ENCODE data around the gene ALK. TPM values are rescaled to one million over a fixed set of nuclear protein-coding genes. Genes with fewer than 3 reads are reported as not detected.

The ALK gene
- total RNA-seq, 6 donors from 2014 or later, result 0.17 to 2.1 (median 0.35) TPM

DNA sequence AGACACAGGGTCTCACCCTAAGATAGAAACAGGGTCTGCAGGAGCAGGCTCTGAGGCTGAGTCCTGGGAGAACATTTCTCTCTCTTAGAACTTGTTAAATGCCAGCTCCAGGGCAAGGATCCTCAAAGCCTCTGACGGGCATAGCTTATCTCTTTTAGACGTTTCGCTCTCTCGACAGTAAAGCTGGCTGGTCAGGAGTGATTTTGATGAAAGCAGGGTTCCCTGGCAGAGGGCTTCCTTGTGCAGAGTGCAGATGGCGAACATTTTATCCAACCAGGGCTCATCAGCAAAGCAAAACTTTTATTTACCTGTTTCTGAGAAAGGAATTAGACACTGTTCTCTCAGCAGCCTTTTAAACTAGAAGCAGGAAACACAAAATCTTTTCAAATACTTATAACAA, 350.8 kb downstream of the ALK start:
- ATAC-seq (ENCODE audit: low FRiP score in 2 of 2) (no peak), DNase-seq (no peak)
- H3K27me3 ChIP-seq, result no peaks in the 10 kb centered on the region
- no peak overlapping the region for H3K27ac ChIP-seq
- H3K9me3 ChIP-seq, result no peaks in the 10 kb centered on the region
- no peaks in the 10 kb centered on the region for H3K36me3 ChIP-seq
- H3K4me3 ChIP-seq, result no peak overlapping the region
- no peak for TF ChIP-seq CTCF (IDR thresholded peaks at IDR 0.05)
- TF ChIP-seq POLR2AphosphoS5 (IDR thresholded peaks at IDR 0.05), result no peak
- TF ChIP-seq POLR2A (IDR thresholded peaks at IDR 0.05), result no peak
- no peak for TF ChIP-seq EP300 (IDR thresholded peaks at IDR 0.05)
- 54 to 68% methylated on average over 5 of the region's 5 CpGs for WGBS, 2 donors
- no peaks in the 10 kb centered on the region for H3K4me1 ChIP-seq

DNA sequence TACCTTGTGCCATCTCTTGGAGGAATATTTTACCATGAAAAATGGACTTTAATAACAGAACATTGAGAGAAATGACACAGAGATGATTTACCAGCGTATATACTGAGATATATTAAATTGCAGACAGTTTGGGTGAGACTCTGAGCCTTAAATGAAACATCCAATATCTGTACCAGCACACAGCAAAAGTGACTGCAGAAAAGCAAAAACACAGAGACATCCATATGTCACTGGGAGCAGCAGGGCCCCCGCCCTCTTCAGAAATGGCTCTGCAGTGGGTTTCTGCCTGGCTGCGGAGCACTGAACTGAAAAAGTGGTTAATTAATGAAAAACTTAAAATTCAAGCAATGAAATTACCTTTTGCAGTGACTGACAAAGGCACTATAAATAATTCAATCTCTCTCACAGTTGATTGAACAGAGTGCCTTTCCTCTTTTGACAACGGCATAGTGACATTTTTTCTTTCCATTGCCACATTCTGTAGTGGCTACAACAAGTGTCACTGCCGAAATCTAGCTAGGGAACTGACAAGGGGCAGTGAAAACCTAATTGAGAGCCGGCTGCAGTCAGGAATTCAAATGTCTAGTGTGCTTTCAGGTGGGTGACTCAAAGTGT, 353.4 kb downstream of the ALK start:
- Histone ChIP-seq H3K4me3 (no peak overlapping the region), H3K27ac (no peak overlapping the region), H3K9me3 (no peaks in the 10 kb centered on the region), H3K4me1 (no peaks in the 10 kb centered on the region), H3K27me3 (no peaks in the 10 kb centered on the region), H3K36me3 (no peaks in the 10 kb centered on the region)
- WGBS, 2 donors, result 69 to 72% methylated on average over 6 of the region's 6 CpGs
- TF ChIP-seq EP300 (IDR thresholded peaks at IDR 0.05), result no peak
- no peak for TF ChIP-seq POLR2A (IDR thresholded peaks at IDR 0.05)
- no peak for TF ChIP-seq CTCF (IDR thresholded peaks at IDR 0.05)
- TF ChIP-seq POLR2AphosphoS5 (IDR thresholded peaks at IDR 0.05), result no peak
- DNase-seq (no peak), ATAC-seq (ENCODE audit: low FRiP score in 2 of 2) (no peak)

DNA sequence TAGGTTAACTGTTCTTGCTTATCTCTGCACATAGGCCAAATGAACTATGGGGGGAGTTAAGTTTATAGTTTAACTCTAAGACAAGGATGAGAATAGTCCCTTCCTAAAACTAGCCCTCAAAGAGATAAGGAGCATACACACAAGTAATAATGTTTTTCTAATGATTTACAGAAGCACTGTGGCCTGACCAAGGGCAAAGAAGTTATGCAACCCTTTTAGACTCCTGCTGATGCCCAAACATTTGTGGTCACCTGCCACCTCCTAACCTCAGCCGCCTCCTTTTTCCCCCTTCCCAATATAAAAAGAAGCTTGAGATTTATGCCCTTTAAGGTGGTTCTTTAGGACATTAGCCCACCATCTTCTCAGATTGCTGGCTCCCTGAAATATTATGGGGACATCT, 357.7 kb downstream of the ALK start:
- H3K4me1 ChIP-seq, result no peaks in the 10 kb centered on the region
- DNase-seq (no peak), ATAC-seq (ENCODE audit: low FRiP score in 2 of 2) (no peak)
- TF ChIP-seq POLR2AphosphoS5 (IDR thresholded peaks at IDR 0.05) (no peak), EP300 (IDR thresholded peaks at IDR 0.05) (no peak), CTCF (IDR thresholded peaks at IDR 0.05) (no peak), POLR2A (IDR thresholded peaks at IDR 0.05) (no peak)
- H3K36me3 ChIP-seq, result no peaks in the 10 kb centered on the region
- no peak overlapping the region for H3K27ac ChIP-seq
- H3K9me3 ChIP-seq, result no peaks in the 10 kb centered on the region
- WGBS, 2 donors, result 86 to 93% methylated on average over 1 of the region's 1 CpG
- H3K4me3 ChIP-seq, result no peak overlapping the region
- no peaks in the 10 kb centered on the region for H3K27me3 ChIP-seq

DNA sequence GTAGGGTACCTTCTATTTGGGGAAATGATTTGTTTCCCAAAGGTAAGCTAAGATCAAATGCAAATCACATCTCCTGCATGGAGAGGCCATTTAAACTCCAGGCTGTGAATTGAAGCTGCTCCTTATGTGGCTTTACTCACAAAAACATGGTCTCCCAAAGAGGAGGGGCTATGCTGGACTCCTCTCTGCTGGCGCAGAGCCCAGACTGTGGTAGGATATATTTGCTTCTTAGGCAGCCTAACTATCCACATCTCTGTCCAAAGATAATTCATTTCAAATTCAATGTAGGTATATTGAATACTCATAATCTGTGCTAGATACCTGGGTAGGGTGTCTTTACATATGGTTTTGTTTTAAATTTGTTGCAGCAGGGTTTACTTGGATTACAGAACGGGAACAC, 358.5 kb downstream of the ALK start:
- Histone ChIP-seq H3K27me3 (no peaks in the 10 kb centered on the region), H3K36me3 (no peaks in the 10 kb centered on the region), H3K4me3 (no peak overlapping the region), H3K9me3 (no peaks in the 10 kb centered on the region), H3K27ac (no peak overlapping the region), H3K4me1 (no peaks in the 10 kb centered on the region)
- 77 to 87% methylated on average over 2 of the region's 2 CpGs for WGBS, 2 donors
- TF ChIP-seq EP300 (IDR thresholded peaks at IDR 0.05), result no peak
- TF ChIP-seq CTCF (IDR thresholded peaks at IDR 0.05), result no peak
- TF ChIP-seq POLR2AphosphoS5 (IDR thresholded peaks at IDR 0.05), result no peak
- no peak for TF ChIP-seq POLR2A (IDR thresholded peaks at IDR 0.05)
- ATAC-seq (ENCODE audit: low FRiP score in 2 of 2) (no peak), DNase-seq (no peak)

DNA sequence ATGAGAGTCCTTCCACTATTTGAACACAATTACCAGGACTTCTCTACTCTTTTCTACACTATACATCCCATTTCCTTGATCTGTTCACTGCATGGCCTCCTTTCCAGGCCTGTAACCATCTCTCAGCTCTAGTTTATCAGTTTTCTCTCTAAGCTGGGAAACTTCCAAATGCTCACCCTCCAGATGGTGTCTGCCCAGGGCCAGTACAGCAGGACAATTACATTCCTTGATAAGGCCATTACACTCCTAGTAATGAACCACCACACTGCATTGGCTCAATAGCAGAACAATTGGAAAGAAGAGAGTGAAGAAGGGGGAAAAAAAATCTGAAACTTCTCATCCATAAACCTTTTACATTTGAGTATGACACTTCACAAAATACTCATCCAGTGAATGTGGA, 359.1 kb downstream of the ALK start:
- ATAC-seq (ENCODE audit: low FRiP score in 2 of 2) (no peak), DNase-seq (no peak)
- no peaks in the 10 kb centered on the region for H3K9me3 ChIP-seq
- no peak overlapping the region for H3K27ac ChIP-seq
- H3K27me3 ChIP-seq, result no peaks in the 10 kb centered on the region
- H3K4me3 ChIP-seq, result no peak overlapping the region
- no peaks in the 10 kb centered on the region for H3K4me1 ChIP-seq
- H3K36me3 ChIP-seq, result no peaks in the 10 kb centered on the region
- TF ChIP-seq CTCF (IDR thresholded peaks at IDR 0.05), result no peak
- no peak for TF ChIP-seq POLR2A (IDR thresholded peaks at IDR 0.05)
- no peak for TF ChIP-seq POLR2AphosphoS5 (IDR thresholded peaks at IDR 0.05)
- no peak for TF ChIP-seq EP300 (IDR thresholded peaks at IDR 0.05)
